Activated naive CD8-positive, alpha-beta T cell (primary cell): ENCODE results near the gene USP7.
"Not testable (repeated sequence)": the region's sequence is repeated elsewhere in the genome, so short reads cannot be mapped to it uniquely, and the experiment has no call there.

Experiments
- H3K27ac Mint-ChIP-seq: one replicate; pipeline ENCODE4 v1.8.0; 2021; ENCODE audit warnings: mixed read lengths
- H3K27me3 Mint-ChIP-seq: one replicate; pipeline ENCODE4 v1.8.0; 2021; ENCODE audit warnings: mixed read lengths
- H3K36me3 Mint-ChIP-seq: one replicate; pipeline ENCODE4 v1.8.0; 2021; ENCODE audit warnings: mixed read lengths
- H3K4me1 Mint-ChIP-seq: one replicate; pipeline ENCODE4 v1.8.0; 2021; ENCODE audit warnings: low read depth, mixed read lengths
- H3K4me3 Mint-ChIP-seq: one replicate; pipeline ENCODE4 v1.8.0; 2021; ENCODE audit warnings: mild to moderate bottlenecking, mixed read lengths
- H3K9me3 Mint-ChIP-seq: one replicate; pipeline ENCODE4 v1.8.0; 2021; ENCODE audit warnings: low read depth, mixed read lengths

USP7 gene

DNA sequence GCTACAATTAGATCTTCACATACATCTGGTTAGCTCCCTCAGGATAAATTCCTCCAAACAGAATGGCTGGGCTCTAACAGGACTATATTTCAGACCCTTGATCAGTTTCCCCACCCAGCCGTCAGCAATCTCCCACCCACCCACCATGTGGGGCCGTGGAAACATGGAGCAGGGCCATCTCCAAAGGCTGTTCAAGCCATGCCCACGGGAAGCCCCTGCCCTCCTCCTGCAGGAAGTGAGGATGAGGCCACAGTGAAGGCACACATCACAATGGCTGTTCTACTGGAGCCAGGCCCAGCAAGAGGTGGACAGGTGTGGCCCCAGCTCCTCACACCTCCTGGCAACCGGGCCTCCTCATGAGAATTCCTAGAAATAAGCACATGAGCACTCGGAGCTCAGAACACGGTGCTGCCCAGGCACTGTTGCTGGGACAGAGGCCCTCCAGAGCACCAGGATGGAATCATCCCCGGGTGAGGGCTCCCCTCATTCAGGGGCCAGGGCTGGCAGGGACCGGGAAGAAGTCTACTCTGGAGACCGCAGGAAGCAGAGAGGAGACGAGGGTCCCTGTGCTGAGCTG is 81.6 kb downstream of the USP7 start, which contains the start of gene LITAFD:
TSS of gene LITAFD (plus strand) at position 311 of the 577 bp plus-strand sequence. CDS start 2,005 bp downstream, outside the sequence.
- H3K36me3 Mint-ChIP-seq, result no peaks in the 10 kb centered on the region
- H3K4me3 Mint-ChIP-seq, result no peak within 1 kb of the TSS
- no peak within 1 kb of the TSS for H3K27ac Mint-ChIP-seq
- H3K27me3 Mint-ChIP-seq, result no peaks in the 10 kb centered on the region
- H3K4me1 Mint-ChIP-seq, result peaks cover 16% of the 10 kb centered on the region
- no peaks in the 10 kb centered on the region for H3K9me3 Mint-ChIP-seq

DNA sequence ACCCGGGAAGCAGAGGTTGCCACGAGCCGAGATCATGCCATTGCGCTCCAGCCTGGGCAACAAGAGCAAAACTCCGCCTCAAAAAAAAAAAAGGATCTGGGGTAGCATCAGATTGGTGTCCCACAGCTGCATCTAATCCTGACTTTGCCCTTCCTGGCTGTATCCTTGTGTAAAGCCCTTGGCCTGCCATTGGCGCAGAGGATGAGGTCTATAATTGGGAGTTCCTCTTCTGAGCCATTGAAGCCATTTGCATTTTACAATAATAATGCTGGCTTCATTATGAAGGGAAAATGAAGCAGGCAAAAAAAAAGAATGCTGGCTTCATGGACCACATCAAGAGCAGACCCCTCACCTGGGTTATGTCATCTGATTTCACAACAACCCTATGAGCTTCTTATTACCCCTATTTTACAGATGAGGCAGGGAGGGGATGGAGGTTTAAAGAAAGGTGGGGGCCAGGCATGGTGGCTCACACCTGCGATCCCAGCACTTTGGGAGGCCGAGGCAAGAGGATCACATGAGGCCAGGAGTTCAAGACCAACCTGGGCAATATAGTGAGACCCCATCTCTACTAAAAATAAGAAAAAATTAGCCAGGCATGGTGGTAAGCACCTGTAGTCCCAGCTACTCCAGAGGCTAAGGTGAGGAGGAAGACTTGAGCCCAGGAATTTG is 82.7 kb downstream of the USP7 start:
- H3K4me1 Mint-ChIP-seq, result peaks cover 15% of the 10 kb centered on the region
- no peaks in the 10 kb centered on the region for H3K27me3 Mint-ChIP-seq
- no peak overlapping the region for H3K27ac Mint-ChIP-seq

DNA sequence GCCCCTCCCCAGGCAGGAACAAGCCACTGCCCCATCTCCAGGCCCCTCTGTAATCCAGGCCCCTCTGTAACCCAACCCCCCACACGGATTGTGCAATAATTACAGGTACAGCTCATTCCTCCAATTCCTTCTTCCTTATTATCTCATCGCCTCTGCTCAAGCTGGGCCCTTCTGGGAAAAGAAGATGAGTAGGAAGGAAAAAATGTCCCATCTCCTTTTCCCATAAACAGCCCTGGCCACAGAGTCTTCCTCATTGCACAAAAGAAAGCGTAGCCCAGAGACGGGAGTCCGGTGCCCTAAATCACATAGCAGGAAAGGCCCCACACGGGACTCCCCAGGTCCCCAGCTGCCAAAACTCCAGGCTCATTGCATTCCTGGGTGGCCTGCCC is 85.2 kb downstream of the USP7 start:
- Mint-ChIP-seq H3K4me3 (no peak overlapping the region), H3K27ac (no peak overlapping the region), H3K36me3 (no peaks in the 10 kb centered on the region), H3K9me3 (no peaks in the 10 kb centered on the region), H3K4me1 (peaks cover 16% of the 10 kb centered on the region), H3K27me3 (no peaks in the 10 kb centered on the region)

More for the DNA sequence above, 82.7 kb downstream of the USP7 start:
- Mint-ChIP-seq H3K36me3 (no peaks in the 10 kb centered on the region), H3K4me3 (no peak overlapping the region), H3K9me3 (no peaks in the 10 kb centered on the region)

DNA sequence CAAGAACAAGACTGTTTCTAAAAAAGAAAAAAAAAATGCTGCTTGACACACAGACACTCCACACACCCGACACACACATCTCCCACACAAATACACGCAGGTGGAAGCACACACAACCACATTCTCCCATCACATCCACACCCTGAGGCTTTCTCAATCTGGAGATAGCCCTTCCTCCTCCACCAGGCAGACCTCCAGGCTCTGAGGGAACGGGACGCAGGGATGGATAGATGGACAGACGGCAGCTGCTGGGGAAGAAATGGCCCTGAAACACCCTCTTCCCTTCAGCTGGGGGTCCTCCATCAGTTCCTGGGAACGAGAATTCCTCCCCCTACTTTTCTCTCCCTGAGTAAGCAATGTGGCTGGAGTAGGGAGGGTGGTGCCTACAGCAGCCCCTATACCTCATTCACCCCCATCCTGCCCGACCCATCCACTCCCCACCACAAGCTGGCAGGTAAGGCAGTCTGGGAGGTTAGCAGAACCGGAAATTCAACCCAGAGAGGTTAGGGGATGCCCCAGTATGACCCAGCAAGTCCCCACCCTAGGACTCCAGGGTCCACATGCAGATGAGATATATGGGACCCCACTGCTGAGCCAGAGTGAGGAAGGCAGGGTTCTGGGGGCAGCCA is 85.7 kb downstream of the USP7 start:
- no peaks in the 10 kb centered on the region for H3K9me3 Mint-ChIP-seq
- H3K4me3 Mint-ChIP-seq, result no peak overlapping the region
- peaks cover 16% of the 10 kb centered on the region for H3K4me1 Mint-ChIP-seq
- no peaks in the 10 kb centered on the region for H3K36me3 Mint-ChIP-seq
- H3K27me3 Mint-ChIP-seq, result no peaks in the 10 kb centered on the region
- H3K27ac Mint-ChIP-seq, result no peak overlapping the region

DNA sequence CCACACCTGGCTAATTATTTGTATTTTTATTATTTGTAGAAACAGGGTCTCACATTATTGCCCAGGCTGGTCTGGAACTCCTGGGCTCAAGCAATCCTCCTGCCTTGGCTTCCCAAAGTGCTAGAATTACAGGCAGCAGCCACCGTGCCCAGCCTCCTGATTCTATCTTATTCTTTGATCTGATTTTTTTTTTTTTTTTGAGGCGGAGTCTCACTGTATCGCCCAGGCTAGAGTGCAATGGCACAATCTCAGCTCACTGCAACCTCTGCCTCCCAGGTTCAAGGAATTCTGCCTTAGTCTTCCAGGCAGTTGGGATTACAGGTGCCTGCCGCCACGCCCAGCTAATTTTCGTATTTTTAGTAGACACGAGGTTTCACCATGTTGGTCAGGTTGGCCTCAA is 88.4 kb downstream of the USP7 start:
- not testable (repeated sequence) for H3K27me3 Mint-ChIP-seq, H3K27ac Mint-ChIP-seq, H3K4me3 Mint-ChIP-seq, H3K9me3 Mint-ChIP-seq, H3K36me3 Mint-ChIP-seq
- peaks cover 25% of the 10 kb centered on the region for H3K4me1 Mint-ChIP-seq

DNA sequence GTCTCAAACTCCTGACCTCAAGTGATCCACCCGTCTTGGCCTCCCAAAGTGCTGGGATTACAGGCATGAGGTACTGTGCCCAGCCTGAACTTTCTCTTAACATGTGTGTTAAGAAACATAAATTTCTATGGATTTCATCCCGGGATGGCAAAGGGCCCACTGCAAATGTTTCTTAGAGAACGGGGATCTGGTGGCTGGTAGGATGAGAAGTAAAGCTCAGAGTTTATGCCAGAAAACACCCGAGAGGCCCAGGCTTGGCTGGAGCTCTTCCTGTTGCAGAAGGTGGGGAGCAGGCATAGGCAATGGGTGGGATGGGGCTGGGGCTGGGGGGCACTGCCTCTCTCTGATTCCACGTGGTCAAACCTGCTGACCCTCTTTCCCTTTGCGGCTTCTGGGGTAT is 89.3 kb downstream of the USP7 start:
- H3K27me3 Mint-ChIP-seq, result no peaks in the 10 kb centered on the region
- peaks cover 25% of the 10 kb centered on the region for H3K4me1 Mint-ChIP-seq
- no peaks in the 10 kb centered on the region for H3K9me3 Mint-ChIP-seq
- H3K4me3 Mint-ChIP-seq, result no peak overlapping the region
- no peaks in the 10 kb centered on the region for H3K36me3 Mint-ChIP-seq
- H3K27ac Mint-ChIP-seq, result no peak overlapping the region

DNA sequence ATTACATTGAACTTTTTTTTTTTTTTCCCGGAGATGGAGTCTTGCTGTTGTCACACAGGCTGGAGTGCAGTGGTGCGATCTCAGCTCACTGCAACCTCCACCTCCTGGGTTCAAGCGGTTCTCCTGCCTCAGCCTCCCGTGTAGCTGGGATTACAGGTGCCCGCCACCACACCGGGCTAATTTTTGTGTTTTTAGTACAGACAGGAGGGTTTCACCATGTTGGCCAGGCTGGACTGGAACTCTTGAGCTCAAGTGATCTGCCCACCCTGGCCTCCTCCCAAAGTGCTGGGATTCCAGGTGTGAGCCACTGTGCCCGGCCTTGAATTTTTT is 89.9 kb downstream of the USP7 start:
- H3K4me3 Mint-ChIP-seq, H3K36me3 Mint-ChIP-seq, H3K9me3 Mint-ChIP-seq, H3K27ac Mint-ChIP-seq, H3K27me3 Mint-ChIP-seq: not testable (repeated sequence)
- H3K4me1 Mint-ChIP-seq, result peaks cover 28% of the 10 kb centered on the region

DNA sequence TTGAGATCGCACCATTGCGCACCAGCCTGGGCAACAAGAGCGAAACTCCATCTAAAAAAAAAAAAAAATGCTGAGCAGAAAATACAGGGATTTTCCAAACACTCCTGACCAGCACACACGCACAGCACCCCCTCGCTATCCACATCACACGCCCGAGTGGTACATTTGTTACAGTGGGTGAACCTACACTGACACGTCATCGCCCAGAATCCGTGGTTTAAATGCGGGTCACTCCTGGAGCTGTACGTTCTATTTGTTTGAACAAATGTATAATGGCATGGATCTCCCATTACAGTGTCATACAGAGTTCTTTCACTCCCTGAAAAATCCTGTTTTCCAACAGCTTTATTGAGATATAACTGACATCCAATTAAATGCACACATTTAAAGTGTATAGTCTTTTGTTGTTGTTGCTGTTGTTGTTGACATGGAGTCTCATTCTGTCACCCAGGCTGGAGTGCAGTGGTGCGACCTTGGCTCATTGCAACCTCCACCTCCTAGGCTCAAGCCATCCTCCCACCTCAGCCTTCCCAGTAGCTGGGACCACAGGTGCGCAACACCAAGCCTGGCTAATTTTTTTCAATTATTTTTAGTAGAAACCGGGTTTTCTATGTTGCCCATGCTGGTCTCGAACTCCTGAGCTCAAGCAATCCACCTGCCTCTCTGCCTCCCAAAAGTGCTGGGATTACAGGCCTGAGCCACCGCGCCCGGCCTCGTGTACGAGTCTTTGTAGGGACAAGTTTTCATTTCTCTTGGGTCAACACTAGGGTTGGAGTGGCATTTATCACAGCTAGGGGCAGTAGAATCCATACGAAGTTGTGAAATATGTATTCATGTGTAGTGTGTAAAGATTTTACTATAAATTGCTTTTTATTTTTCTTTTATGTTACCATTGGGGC is 90.5 kb downstream of the USP7 start:
- Mint-ChIP-seq H3K9me3 (no peaks in the 10 kb centered on the region), H3K27me3 (no peaks in the 10 kb centered on the region), H3K36me3 (no peaks in the 10 kb centered on the region), H3K4me3 (no peak overlapping the region), H3K27ac (no peak overlapping the region), H3K4me1 (peaks cover 25% of the 10 kb centered on the region)

DNA sequence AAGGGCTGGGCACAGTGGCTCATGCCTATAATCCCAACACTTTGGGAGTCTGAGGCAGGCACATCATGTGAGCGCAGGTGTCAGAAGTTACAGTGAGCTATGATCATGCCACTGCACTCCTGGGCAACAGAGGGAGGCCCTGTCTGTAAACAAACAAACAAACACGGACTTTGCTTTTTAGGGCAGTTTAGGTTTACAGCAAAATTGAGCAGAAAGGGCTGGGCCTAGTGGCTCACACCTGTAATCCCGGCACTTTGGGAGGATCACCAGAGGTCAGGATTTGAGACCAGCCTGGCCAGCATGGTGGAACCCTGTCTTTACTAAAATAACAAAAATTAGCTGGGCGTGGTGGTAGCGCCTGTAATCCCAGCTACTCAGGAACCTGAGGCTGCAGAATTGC is 91.6 kb downstream of the USP7 start:
- no peaks in the 10 kb centered on the region for H3K27me3 Mint-ChIP-seq
- no peaks in the 10 kb centered on the region for H3K9me3 Mint-ChIP-seq
- peaks cover 33% of the 10 kb centered on the region for H3K4me1 Mint-ChIP-seq
- no peak overlapping the region for H3K4me3 Mint-ChIP-seq
- no peaks in the 10 kb centered on the region for H3K36me3 Mint-ChIP-seq
- H3K27ac Mint-ChIP-seq, result no peak overlapping the region

DNA sequence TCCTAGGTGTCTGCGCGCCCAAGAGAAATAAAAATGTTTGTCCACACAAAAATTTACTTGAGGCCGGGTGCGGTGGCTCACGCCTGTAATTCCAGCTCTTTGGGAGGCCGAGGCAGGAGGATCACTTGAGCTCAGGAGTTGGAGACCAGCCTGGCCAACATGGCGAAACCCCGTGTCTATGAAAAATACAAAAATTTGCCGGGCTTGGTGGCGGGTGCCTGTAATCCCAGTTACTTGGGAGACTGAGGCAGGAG is 93.8 kb downstream of the USP7 start:
- H3K4me1 Mint-ChIP-seq, result peaks cover 49% of the 10 kb centered on the region
- H3K27me3 Mint-ChIP-seq, H3K27ac Mint-ChIP-seq, H3K4me3 Mint-ChIP-seq, H3K36me3 Mint-ChIP-seq, H3K9me3 Mint-ChIP-seq: not testable (repeated sequence)

DNA sequence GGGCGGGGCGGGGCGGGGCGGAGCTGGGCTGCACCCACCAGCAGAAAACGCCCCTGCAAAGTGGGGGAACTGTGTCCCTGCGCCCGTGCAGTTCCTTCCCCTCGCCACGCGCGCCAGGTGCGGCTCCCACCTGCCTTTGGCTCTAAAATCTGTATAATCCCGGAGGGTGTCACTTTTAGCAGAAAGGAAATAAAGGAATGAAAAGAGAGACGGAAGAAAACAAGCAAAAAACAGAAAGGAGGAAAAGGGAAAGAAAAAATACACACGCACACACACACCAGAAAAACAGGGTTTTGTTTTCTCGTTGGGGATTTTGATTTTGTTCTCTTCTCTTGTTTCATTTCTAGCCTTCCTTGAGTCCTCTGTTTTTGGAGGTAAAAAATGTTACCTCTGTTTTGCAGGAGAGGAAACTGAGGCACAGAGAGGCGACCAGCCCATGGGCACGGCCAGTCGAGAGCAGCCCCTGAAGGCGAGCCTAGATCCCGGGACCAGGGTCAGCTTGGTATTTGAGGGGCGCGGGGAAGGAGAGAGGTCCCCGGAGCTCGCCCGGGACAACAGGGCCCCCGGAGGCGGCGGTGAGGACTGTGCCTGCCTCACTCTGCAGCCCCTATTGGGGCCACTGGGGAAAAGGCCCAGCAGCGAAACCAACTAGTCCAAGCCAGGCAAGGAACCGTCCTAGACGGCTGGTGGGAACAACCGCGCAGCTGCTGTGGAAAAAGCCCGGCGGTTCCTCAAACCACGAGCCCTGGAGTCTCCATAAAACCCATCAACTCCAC is 94.3 kb downstream of the USP7 start:
- Mint-ChIP-seq H3K4me3 (peak overlapping the region; percentile 92), H3K36me3 (no peaks in the 10 kb centered on the region), H3K9me3 (no peaks in the 10 kb centered on the region), H3K27me3 (no peaks in the 10 kb centered on the region), H3K27ac (peak overlapping the region; percentile 80), H3K4me1 (peaks cover 49% of the 10 kb centered on the region)

DNA sequence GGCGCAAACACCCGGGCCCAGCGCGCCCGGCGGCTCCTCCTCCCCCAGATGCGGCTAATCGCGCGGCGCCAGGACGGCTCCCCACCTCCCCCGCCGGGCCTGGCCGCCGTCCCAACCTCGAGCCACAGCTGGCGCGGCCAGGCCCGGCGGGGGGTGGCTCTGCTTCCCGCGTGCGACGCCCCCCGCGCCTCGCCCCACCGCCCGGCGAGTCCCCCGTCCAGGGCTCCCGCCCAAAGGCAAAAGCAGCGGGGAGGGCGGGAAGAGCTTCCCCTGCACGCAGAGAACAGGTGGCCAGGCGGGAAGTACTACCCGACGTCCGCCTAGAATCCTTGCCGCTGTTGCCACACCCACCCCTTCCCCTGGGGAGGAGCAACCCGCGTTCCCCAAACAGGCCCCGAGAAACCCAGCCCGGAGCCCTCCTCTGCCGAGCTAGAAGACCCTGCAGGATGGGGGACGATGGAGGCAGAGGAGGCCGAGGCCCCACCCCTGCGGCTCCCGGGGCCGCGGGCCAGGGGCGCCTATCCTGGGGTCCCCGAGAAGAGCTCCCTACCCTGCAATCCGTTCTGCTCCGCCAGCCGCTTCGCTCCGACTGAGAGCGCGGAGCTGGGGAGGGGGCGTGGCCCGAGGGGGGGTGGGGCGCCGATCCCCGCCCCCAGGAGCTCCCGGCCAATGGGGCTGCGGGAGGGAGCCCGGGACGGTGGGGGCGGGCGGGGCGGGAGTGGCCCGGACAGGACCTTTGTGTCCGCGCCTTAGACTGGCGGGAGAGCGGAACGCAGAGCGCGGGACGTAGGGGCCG is 95.1 kb downstream of the USP7 start, which contains the start of gene CARHSP1:
TSS of gene CARHSP1 (minus strand) at position 591 of the 796 bp plus-strand sequence. CDS start 9,678 bp downstream, outside the sequence.
- Mint-ChIP-seq H3K9me3 (no peaks in the 10 kb centered on the region), H3K27ac (peak within 1 kb of the TSS; percentile 89), H3K36me3 (no peaks in the 10 kb centered on the region), H3K4me3 (peak within 1 kb of the TSS; percentile 94), H3K4me1 (peaks cover 48% of the 10 kb centered on the region), H3K27me3 (no peaks in the 10 kb centered on the region)

DNA sequence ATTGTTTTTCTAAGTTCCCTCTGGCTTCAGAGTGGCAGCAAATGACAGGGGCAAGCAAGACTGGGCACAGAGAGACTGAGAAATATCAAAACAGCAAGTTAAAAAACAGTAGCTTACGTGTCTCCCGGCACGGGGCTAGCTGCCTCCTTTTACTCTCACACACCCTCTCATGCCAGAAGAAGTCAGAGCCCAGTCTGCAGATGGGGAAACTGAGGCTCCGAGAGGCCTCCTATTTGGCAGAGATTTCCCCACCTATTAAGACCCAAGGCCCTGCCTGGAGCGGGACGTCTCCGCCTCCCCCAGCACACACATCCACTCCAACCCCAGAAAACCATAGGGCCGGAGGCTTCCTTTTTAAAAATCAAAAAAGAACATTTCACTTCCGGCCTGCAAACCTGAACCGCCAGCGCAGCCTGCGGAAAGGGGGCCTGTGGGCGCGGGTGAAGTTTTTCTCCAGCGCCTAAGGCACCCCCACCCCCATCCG is 95.7 kb downstream of the USP7 start:
- no peaks in the 10 kb centered on the region for H3K36me3 Mint-ChIP-seq

More for the DNA sequence above, 95.7 kb downstream of the USP7 start:
- Mint-ChIP-seq H3K4me1 (peaks cover 48% of the 10 kb centered on the region), H3K27me3 (no peaks in the 10 kb centered on the region), H3K9me3 (no peaks in the 10 kb centered on the region), H3K4me3 (peak overlapping the region; percentile 94), H3K27ac (peak overlapping the region; percentile 89)
